GM19043 (cell line): ENCODE results near the gene DSN1.
A peak's percentile ranks its signal among the peaks of the same experiment; 100 is the strongest.
"Not testable (repeated sequence)": the region's sequence is repeated elsewhere in the genome, so short reads cannot be mapped to it uniquely, and the experiment has no call there.

Source experiments
- ATAC-seq: cut with Tn5 transposase; IDR thresholded peaks from one replicate; pipeline ENCODE4 v1.9.1; 2021; ENCODE audit warnings: low read depth; ENCODE audit not compliant: unreplicated experiment

The DSN1 gene, protein sequence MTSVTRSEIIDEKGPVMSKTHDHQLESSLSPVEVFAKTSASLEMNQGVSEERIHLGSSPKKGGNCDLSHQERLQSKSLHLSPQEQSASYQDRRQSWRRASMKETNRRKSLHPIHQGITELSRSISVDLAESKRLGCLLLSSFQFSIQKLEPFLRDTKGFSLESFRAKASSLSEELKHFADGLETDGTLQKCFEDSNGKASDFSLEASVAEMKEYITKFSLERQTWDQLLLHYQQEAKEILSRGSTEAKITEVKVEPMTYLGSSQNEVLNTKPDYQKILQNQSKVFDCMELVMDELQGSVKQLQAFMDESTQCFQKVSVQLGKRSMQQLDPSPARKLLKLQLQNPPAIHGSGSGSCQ

DNA sequence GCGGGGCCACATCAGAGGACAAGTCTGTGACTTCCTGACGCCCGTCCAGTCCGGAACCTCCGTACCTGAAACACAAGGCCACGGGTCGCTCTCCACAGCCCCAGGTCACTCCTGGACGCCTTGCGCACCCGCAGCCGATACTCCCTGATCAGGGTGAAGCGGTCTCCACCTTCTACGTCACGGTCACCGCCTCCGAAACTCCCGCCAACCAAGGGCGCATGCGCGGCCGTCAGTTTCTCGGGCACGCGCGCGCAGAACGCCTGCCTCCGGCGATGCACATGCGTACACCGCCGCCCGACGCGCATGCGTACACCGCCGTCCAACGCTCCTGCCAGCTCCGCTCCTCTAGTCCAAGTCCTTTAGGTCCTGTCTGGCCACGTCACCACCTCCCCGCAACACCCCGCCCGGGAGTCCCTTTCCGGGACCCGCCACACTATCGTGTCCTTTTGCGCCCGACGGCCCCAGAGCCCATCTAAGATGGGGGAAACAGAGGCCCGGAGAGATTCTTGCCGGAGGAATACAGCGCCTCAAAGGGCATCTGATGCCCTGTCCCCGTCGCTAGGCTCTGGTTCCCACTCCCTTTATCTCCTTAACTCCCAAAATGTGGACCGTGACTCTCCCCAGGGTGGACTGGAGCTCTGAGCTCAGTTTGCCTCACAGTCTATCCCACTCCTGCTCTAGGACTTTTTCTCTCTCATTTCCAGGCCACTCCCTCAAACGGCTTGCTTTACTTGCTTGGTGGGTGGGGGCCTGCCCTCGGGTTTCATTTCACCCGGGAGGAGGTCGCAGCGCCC is at the start of gene DSN1:
Gene DSN1 (minus strand): TSS at position 167 of the 794 bp plus-strand sequence. CDS start 2,305 bp downstream, outside the sequence.
- peak; percentile 79 for ATAC-seq

DNA sequence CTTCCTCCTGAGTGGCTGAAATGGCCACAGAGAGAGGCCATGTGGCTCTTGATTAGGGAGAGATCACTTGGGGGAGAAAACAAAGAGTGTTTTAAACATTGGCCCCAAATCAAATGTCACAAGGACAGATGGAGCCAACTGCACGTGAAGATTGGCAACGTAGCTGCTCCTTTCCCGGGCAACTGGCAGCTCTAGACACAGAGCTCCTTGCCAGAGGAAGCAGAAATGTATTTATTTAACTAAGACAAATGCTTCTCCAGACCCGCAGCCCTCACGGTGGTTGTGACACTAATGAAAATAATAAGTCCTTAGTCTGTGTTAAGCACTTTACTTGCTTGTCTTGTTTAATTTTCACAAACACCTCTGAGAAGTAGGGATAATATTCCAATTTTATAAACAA is 49.6 kb upstream of the DSN1 start:
- ATAC-seq, result no peak

DNA sequence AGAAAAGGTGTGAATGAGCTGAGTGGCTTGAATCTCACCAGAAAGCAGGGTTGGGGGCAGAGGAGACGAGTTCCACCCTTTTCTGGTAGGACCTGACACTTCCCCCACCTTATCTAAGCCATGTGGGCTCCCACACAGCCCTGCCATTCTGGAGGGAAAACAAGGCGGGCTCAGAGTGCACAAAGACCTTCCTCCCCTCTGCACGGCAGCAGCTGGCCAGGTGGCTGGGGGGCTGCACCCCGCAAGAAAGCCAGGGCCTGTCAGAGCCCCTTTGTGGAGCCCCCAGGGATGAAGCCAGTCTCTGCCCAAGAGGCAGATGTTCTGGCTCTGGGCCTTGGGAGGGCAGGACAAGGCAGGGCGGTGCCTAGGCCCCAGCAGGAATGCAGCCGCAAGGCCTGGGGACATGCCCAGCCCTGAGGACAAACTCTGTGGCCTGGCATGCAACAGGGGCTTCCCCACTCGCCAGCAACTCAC is 48.4 kb upstream of the DSN1 start:
- ATAC-seq, result no peak

- ATAC-seq, result no peak
Measured at GRCh38 chr20:36820928-36821327, 47.4 kb upstream of the DSN1 start.

DNA sequence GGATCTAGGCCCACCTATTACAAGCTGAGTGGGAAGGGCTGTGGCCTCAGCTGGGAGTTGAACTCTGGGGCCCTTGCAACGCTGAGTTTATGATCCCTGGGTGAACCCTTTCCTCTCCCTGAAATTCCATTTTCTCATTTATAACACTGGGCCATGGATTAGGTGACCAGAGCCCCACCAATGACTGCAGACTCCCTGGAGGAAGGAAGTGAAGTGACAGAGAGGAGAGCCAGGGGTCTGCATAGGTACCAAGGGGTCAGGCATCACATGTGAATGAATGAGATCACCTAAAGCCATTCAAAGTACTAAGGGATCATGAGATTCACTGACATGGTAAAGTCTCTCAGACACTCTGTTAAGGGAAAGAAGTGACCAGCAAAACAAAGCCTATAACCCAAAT is 46.5 kb upstream of the DSN1 start:
- ATAC-seq, result no peak

DNA sequence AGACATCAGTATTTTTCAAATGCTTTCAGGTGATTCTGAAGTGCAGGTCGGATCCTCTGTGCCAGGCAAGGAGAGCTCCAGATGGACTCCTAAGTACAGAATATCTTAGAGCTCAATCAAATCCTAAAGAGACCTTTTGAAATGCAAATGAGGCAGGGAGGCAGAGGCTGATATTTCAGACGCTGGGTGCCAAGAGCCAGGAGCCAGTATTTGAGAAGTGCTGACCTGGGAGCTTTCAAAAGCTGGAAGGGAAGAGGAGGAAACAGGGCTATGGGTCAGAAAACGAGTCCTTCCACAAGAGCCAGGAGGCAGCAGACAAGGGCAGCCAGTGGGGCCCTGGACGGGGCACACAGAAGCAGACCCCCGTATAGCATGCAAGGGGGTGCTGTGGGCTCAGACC is 46.1 kb upstream of the DSN1 start:
- ATAC-seq, result no peak

- no peak for ATAC-seq
Measured at GRCh38 chr20:36818861-36819260, 45.3 kb upstream of the DSN1 start.

GRCh38 chr20:36818185-36818584 is 44.6 kb upstream of the DSN1 start:
- ATAC-seq, result no peak

GRCh38 chr20:36817496-36817895 is 43.9 kb upstream of the DSN1 start:
- no peak for ATAC-seq

DNA sequence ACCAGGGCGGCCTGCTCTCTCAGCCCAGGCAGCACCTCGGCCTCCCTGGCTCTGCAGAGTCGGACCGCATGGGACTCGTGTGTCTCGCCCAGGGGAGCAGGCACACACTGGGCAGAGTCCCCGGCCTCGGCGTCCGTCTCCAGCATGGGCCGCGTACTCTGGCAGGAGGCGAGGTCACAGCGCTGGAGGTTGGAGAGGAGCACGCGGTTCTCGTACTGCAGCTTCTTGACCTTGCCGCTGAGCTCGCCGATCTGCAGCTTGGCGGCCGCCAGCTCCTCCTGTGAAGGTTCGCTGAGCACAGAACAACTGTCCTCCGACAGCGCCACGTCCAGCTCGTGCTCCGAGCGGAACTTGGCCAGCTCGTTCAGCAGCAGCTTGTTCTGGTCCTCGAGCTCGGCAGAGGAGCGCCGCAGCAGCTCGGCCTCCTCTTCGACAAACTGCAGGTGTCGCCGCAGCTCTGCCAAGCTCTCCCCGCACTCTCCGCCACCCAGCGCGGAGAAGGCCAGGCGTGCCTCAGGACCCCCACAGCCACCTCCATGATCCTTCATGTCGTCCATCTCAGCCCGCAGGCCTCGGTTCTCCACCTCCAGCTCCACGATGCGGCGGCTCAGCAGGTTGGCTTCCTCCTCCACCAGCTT is 42.0 kb upstream of the DSN1 start:
- ATAC-seq, result no peak

GRCh38 chr20:36812594-36813463 is 39.3 kb upstream of the DSN1 start:
- no peak for ATAC-seq

DNA sequence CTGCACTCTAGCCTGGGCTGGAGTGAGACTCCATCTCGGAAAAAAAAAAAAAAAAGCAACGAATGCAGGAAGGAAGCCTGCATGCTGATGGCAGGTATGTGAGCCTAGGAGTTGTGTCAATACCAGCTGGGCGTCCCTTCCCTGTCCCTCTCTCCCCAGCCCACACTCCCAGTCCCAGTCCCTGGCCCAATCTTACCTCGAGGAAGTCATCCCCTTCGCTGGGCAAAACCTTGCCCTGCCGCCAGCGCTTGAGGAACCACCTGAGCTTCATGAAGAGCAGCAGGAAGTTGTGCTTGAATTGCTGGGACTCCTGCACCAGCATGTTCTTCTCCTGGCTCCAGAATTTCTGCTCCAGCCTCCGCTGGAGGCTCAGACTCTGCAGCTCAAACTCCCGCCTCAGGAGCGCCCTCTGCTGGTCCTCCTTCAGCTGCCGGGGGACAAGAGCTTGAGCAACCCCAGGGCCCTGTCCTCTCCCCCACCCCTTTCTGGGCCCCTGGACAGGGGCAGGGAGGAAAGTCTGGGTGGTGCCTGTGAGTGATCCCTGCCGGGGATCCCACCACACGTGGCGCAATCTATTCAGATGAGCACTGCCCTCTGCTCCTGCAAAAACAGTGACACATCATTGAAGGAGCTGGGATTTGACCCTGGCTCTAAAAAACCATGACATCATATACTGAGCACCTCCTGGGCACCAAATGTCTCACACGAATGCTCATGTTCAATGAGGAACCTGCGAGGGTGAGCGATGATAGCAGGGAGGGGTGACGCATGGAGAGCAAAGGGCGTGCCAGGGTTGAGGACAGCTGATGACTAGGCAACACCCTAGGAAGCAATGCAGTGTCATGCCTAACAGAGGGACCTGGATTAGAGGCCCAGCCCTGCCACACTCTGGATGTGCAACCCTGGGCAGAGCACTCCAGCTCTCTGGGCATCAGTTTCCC is 35.0 kb upstream of the DSN1 start:
- ATAC-seq, result no peak

GRCh38 chr20:36806049-36806448 is 32.5 kb upstream of the DSN1 start:
- no peak for ATAC-seq

DNA sequence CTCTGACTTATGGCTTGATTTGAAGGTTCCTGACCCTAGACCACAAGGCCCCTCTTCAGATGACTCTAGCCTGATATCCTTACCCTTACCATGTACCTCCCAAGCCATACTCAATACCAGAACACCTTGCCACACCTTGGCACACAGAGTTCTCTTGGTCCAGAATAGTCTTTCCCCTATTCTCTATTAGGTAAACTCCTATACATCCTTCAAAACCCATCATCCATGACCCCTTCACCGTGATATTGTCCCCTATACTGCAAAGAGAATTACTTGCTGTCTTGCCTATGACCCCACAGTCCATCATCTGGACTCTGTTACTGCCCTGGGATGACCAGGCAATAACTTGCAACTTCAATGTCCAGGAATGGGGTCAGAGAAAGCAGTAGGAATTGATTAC is 31.8 kb upstream of the DSN1 start:
- no peak for ATAC-seq

DNA sequence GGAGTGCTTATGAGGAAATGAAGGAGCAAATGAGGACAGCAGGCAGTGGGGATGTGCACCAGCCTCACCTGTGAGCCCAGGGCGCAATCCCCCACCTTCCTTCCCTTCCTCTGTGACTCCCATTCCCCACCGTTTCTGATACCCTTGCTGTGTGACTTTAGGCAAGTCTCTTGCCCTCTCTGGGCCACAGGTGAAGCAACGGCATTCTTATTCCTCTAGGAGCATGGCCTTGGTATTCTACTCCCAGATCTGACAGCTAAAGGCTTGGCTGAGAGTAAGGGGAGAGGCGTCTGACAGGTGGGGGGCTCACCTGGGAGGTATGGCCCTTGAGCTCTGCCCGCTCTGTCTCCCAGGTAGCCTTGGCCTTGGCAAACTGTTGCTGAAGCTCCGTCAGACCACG is 30.9 kb upstream of the DSN1 start:
- ATAC-seq, result no peak

DNA sequence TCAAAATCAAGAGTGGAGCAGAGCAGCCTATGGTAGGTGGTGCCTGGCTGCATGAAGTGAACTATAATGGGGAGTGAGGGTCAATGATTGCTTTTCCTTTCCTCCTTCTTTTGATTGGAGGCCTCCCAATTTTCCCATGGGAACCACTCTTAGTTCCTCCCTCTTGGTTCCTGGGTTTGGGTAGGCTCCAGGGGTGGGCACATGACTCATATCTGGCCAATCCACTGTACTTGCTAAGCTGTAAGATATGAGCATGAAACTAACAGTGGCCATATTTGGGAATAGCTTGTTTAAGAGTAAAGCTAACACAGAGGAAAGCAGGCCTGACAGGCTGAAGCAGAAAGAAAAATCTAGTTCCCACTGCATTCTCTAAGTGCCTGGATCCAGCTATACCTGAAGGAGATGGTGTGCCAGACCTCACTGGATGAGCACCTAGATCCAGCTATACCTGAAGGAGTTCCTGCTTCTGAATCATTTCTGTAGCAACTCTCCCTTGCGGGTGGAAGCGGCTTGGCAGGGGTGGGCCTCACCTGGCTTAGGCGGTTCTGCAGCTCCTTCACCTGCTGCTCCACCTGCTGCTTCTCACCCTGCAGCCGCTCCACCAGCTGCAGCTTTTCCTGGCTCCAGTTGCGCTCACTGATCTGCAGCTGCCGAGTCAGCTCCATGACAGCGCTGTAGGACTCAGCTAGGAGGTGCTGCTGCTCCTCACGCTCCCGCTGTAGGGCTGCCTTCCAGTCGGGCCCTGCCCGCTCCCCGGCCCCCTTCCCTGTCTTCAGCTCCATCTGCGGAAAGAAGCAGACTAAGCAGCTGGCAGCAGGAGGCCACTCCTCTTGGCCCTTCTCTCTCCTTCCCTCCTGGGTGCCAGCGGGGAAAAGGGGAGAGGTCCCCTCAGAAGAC is 29.0 kb upstream of the DSN1 start:
- no peak for ATAC-seq

- ATAC-seq, result no peak
Measured at GRCh38 chr20:36800410-36800809, 26.8 kb upstream of the DSN1 start.

DNA sequence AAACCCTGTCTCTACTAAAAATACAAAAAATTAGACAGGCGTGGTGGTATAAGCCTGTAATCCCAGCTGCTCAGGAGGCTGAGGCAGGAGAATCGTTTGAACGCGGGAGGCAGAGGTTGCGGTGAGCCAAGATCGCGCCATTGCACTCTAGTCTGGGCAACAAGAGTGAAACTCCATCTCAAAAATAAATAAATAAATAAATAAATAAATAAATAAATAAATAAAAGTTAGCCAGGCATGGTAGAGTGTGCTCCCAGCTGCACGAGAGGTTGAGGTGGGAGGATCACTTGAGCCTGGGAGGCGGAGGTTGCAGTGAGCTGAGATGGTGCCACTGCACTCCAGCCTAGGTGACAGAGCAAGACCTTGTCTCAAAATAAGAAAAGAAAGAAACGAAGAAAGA is 25.8 kb upstream of the DSN1 start:
- ATAC-seq, result not testable (repeated sequence)
